Fibroblast of peridontal ligament (primary cell): ENCODE measurements around the gene SLC15A4.

ENCODE experiments used
- DNase-seq: peaks from one replicate; pipeline ENCODE4 v3.0.0-alpha.2; 2010; ENCODE audit errors: extremely low read depth

The SLC15A4 gene

GRCh38 chr12:128794661-128795529 lies 28.9 kb downstream of the SLC15A4 start:
- DNase-seq = no peak

- no peak for DNase-seq
Measured at GRCh38 chr12:128793701-128794100, 30.1 kb downstream of the SLC15A4 start.

- DNase-seq = no peak
Measured at GRCh38 chr12:128792881-128793280, 30.9 kb downstream of the SLC15A4 start.

GRCh38 chr12:128792398-128792797 lies 31.4 kb downstream of the SLC15A4 start:
- DNase-seq = no peak

- no peak for DNase-seq
Measured at GRCh38 chr12:128791395-128792322, 32.1 kb downstream of the SLC15A4 start.

GRCh38 chr12:128790653-128791373 lies 32.9 kb downstream of the SLC15A4 start:
- no peak for DNase-seq

GRCh38 chr12:128790221-128790620 lies 33.5 kb downstream of the SLC15A4 start:
- no peak for DNase-seq

GRCh38 chr12:128789356-128789929 lies 34.3 kb downstream of the SLC15A4 start:
- DNase-seq = no peak

- DNase-seq = no peak
Measured at GRCh38 chr12:128787827-128788226, 35.9 kb downstream of the SLC15A4 start.

GRCh38 chr12:128786741-128787391 lies 36.9 kb downstream of the SLC15A4 start:
- no peak for DNase-seq

GRCh38 chr12:128784030-128784760 lies 39.6 kb downstream of the SLC15A4 start:
- no peak for DNase-seq

GRCh38 chr12:128783129-128783574 lies 40.6 kb downstream of the SLC15A4 start:
- no peak for DNase-seq

GRCh38 chr12:128779901-128780300 lies 43.9 kb downstream of the SLC15A4 start:
- no peak for DNase-seq

GRCh38 chr12:128772249-128772648 lies 51.5 kb downstream of the SLC15A4 start:
- no peak for DNase-seq

GRCh38 chr12:128771681-128772080 lies 52.1 kb downstream of the SLC15A4 start:
- DNase-seq = peak; percentile 11

- DNase-seq = no peak
Measured at GRCh38 chr12:128767518-128767917, 56.2 kb downstream of the SLC15A4 start.

- no peak for DNase-seq
Measured at GRCh38 chr12:128766738-128767501, 56.8 kb downstream of the SLC15A4 start.

- no peak for DNase-seq
Measured at GRCh38 chr12:128763395-128763794, 60.4 kb downstream of the SLC15A4 start.

GRCh38 chr12:128761379-128761790 lies 62.4 kb downstream of the SLC15A4 start:
- no peak for DNase-seq
